Fibroblast of pulmonary artery (primary cell): Measurements from ENCODE around the gene VIPR1.

Source experiments
- DNase-seq: peaks from one replicate; pipeline ENCODE4 v3.0.0-alpha.2; 2010; ENCODE audit warnings: low read depth
- H3K4me3 ChIP-seq: replicated peaks from 2 replicates; pipeline ENCODE4 v1.5.1; 2011; ENCODE audit warnings: low read depth, mild to moderate bottlenecking, control low read depth, low read length, moderate library complexity
- TF ChIP-seq, protein P1 (sequence below): IDR thresholded peaks from 2 replicates; pipeline ENCODE4 v1.5.1; 2011; ENCODE audit warnings: mild to moderate bottlenecking, control low read depth, low read length, inconsistent platforms; ENCODE audit errors: missing control alignments

Gene VIPR1

DNA sequence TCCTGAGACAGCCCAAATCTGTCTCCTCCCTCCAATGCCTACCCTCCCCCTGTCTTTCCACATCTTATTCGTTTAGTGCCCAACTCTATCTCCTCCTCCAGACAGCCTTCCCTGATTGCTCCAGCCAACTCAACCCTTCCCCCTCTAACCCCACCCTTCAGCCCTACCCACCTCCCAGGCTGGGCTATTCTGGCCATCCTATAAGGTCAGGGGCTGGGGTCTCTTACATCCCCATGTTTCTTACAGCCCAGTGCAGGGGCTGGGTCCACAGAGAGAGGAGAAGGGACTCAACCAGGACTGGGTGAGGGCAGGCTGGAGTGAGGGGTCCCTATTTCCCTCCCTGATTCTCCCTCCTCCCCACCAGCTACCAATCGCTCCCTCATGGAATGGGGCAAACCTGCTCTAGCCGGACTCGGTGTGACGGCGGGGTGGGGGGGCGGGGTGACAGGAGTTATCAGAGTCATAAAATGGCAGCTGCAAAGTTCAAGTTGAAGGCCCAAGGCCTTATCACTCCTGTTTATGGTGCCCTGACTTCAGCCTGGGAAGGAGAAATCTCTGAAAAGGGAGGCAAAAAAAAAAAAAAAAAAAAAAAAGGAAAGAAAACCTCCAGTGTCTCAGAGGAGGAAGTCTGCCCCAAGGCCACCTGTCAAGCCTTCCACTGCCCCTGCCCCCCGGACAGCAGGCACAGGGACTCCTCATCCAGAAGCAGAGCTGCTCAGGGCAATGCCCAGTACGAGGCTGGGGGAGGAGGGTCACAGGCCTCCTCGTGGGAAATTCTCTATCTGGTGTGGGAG, 2.1 kb downstream of the VIPR1 start:
- no peak overlapping the region for H3K4me3 ChIP-seq
- DNase-seq: no peak
- TF ChIP-seq, protein P1, sequence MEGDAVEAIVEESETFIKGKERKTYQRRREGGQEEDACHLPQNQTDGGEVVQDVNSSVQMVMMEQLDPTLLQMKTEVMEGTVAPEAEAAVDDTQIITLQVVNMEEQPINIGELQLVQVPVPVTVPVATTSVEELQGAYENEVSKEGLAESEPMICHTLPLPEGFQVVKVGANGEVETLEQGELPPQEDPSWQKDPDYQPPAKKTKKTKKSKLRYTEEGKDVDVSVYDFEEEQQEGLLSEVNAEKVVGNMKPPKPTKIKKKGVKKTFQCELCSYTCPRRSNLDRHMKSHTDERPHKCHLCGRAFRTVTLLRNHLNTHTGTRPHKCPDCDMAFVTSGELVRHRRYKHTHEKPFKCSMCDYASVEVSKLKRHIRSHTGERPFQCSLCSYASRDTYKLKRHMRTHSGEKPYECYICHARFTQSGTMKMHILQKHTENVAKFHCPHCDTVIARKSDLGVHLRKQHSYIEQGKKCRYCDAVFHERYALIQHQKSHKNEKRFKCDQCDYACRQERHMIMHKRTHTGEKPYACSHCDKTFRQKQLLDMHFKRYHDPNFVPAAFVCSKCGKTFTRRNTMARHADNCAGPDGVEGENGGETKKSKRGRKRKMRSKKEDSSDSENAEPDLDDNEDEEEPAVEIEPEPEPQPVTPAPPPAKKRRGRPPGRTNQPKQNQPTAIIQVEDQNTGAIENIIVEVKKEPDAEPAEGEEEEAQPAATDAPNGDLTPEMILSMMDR: no peak

GRCh38 chr3:42505128-42505848, 2.8 kb downstream of the VIPR1 start:
- DNase-seq: no peak
- TF ChIP-seq, protein P1: no peak
- H3K4me3 ChIP-seq: no peak overlapping the region

DNA sequence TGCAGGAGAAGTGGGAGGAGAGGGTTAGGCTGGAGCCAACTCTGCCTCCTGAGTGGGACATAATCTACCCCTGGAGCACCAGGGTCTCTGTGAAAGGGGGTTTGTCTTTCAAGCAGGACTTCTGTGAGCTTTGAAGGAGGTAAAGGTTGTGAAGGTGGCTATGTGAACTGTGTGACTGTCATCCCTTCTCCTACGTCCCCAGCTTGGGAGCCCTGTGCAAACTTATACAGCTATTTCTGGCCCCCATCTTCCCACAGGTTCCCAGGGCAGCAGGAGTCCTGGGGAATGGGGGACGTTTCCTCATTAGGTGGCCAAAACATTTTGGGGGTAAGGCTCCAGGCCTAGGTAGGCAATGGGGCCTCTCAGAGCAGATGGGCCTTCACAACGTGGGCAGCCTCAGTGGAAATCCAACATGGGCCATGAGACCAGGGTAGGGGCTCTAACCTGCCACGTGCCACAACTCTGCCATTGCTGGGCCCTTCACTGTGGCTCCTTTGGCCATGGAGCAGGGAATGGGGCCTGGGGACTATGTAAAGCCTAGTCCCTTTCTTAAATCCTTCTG, 3.5 kb downstream of the VIPR1 start:
- TF ChIP-seq, protein P1: no peak
- no peak overlapping the region for H3K4me3 ChIP-seq
- no peak for DNase-seq

GRCh38 chr3:42507252-42507651, 4.8 kb downstream of the VIPR1 start:
- no peak overlapping the region for H3K4me3 ChIP-seq
- TF ChIP-seq, protein P1: no peak
- DNase-seq: peak; percentile 18

GRCh38 chr3:42507761-42508335, 5.4 kb downstream of the VIPR1 start:
- DNase-seq: no peak
- TF ChIP-seq, protein P1: no peak
- no peak overlapping the region for H3K4me3 ChIP-seq

DNA sequence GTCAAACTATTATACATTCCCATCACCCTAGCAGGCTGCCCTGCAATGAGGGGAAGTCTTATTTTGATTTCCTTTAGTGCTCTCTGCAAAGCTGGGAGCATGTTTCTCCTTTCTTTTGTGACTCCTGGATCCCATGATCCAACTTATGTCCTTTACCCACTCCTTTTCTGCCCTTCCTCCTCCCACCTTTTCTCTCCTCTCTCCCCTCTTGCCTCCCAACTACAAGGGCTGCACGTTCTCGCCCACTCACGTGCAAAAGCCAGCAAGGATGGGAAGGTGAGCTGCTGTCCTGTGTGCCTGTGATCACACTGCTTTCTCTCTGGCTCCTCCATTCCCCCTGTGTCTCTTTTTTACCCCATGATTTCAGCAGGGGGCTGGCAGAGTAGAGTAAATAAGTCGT, 6.1 kb downstream of the VIPR1 start:
- no peak overlapping the region for H3K4me3 ChIP-seq
- DNase-seq: no peak
- TF ChIP-seq, protein P1: no peak
